Measurements from ENCODE around the gene DAP.
"Not testable (repeated sequence)": the region's sequence is repeated elsewhere in the genome, so short reads cannot be mapped to it uniquely, and the experiment has no call there.

Gene DAP

DNA sequence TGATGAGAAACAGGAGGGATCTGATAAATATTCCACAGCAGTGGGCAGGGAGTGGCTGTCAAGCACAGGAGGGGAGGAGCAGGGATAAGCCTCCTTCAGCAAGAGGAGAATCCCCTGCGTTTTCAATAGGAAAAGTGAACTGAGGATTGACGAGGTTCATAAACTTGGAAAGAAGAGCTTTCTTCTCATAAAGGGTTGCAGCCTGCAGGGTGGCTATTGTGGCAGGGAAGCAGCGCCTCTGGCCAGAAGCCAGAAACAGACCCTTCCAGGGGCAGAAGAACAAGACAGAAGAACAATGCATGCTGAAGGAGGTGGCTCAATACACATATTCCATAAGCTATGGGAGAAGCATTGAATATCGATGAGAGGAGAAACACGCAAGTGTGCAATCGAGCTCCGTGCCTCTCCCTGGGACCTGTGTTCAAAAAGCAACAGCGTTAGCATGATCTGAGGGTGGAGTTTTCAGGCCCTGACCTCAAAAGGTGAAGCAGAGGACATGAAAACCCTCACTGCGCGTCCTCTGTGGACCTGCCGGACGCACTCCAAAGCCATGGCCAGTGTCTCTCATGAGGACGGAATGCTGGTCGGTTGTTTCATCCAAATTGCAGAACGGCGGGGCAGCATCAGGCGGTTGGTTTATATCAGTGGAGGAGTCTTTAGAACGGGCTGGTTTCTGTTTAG, 129.6 kb downstream of the DAP start:
- peak overlapping the region; percentile 51 for H3K4me3 ChIP-seq (ENCODE audit: low read depth, low read length)
- TF ChIP-seq, protein P1, sequence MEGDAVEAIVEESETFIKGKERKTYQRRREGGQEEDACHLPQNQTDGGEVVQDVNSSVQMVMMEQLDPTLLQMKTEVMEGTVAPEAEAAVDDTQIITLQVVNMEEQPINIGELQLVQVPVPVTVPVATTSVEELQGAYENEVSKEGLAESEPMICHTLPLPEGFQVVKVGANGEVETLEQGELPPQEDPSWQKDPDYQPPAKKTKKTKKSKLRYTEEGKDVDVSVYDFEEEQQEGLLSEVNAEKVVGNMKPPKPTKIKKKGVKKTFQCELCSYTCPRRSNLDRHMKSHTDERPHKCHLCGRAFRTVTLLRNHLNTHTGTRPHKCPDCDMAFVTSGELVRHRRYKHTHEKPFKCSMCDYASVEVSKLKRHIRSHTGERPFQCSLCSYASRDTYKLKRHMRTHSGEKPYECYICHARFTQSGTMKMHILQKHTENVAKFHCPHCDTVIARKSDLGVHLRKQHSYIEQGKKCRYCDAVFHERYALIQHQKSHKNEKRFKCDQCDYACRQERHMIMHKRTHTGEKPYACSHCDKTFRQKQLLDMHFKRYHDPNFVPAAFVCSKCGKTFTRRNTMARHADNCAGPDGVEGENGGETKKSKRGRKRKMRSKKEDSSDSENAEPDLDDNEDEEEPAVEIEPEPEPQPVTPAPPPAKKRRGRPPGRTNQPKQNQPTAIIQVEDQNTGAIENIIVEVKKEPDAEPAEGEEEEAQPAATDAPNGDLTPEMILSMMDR (IDR thresholded peaks at IDR 0.05; ENCODE audit: borderline replicate concordance, insufficient read depth, low read depth, low read length) = no peak

DNA sequence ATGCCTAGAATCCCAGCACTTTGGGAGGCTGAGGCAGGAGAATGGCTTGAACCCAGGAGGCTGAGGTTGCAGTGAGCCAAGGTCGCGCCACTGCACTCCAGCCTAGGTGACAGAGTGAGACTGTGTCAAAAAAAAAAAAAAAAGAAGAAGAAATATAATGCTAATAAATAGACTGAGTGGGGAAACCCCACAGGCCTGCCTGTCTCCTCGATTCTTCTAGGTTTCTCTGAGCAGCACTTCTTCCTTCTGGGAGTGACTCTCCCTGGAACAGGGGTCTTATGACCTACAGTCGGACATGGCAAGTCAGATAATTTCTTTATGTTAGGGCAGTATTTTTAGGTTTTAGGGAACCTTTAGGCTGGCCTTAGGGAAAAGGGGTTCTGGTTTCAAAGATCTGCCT, 130.3 kb downstream of the DAP start:
- not testable (repeated sequence) for H3K4me3 ChIP-seq (ENCODE audit: low read depth, low read length)

DNA sequence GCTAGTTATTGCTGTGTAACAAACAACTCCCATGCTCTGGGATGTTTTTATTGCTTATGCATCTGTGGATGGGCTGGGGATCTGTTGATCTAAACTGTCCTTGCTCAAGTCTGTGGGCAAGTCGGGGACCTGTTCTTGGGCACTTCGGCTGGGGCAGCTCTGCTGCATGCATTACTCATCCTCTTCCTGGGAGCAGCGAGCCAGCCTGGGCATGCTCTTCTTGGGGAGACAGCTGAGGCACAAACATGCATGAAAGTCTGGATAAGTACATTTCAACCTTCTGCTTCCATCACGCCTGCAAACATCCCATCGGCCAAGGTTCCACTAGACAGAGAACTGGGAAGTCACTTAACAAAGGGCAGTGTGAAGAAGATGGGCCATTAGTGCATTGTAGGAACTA, 130.9 kb downstream of the DAP start:
- TF ChIP-seq, protein P1 (IDR thresholded peaks at IDR 0.05; ENCODE audit: borderline replicate concordance, insufficient read depth, low read depth, low read length) = no peak
- no peak overlapping the region for H3K4me3 ChIP-seq (ENCODE audit: low read depth, low read length)

DNA sequence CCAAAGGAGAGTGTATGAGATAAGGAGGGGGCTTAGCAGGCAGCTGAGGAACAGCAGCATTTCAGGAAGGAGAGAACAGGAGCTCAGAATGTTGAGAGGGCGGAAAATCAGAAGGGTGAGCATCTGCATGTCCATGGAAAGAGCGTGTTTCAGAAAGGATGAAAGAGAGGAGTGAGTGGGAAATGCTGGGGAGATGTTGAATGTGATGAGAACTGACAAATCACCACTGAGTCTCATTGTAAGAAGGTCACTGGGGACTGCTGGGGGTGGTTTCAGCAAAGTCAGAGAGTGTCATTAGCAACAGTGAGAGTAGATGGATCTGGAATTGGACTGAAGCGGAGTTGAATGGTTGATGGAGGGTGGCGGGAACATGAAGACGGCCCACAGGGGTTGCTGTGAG, 131.4 kb downstream of the DAP start:
- TF ChIP-seq, protein P1 (IDR thresholded peaks at IDR 0.05; ENCODE audit: borderline replicate concordance, insufficient read depth, low read depth, low read length) = no peak
- H3K4me3 ChIP-seq (ENCODE audit: low read depth, low read length) = no peak overlapping the region

All from GM12875 (cell line).